PFSK-1 (cell line): ENCODE results near the gene CD164L2.

ENCODE experiments used
- FOXP2 ChIP-seq: optimal IDR thresholded peaks from 2 replicates; pipeline ENCODE3; 2011; ENCODE audit warnings: borderline replicate concordance, control low read depth, inconsistent platforms; ENCODE audit not compliant: insufficient read depth; ENCODE audit errors: extremely low read length, extremely low read depth
- POLR2AphosphoS5 ChIP-seq: IDR thresholded peaks from 2 replicates; pipeline ENCODE4 v1.6.1; 2012; ENCODE audit warnings: low read depth, mild to moderate bottlenecking, control low read depth, low read length, moderate library complexity
- REST ChIP-seq, 2 experiments: IDR thresholded peaks; 2 replicates each; pipeline versions ENCODE4 v1.6.1 to v1.8.0; 2011 to 2012; ENCODE audit warnings: low read depth in 2 of 2, low read length in 2 of 2, control low read depth in 1 of 2, inconsistent platforms in 1 of 2, mild to moderate bottlenecking in 1 of 2, moderate library complexity in 1 of 2; ENCODE audit not compliant: insufficient read depth in 1 of 2
- SIN3A ChIP-seq: IDR thresholded peaks from 2 replicates; pipeline ENCODE4 v1.6.1; 2012; ENCODE audit warnings: mild to moderate bottlenecking, low read length, moderate library complexity, borderline replicate concordance; ENCODE audit not compliant: insufficient read depth
- TAF1 ChIP-seq: IDR thresholded peaks from 2 replicates; pipeline ENCODE4 v1.6.1; 2012; ENCODE audit warnings: low read length, control low read depth, borderline replicate concordance; ENCODE audit not compliant: insufficient read depth

DNA sequence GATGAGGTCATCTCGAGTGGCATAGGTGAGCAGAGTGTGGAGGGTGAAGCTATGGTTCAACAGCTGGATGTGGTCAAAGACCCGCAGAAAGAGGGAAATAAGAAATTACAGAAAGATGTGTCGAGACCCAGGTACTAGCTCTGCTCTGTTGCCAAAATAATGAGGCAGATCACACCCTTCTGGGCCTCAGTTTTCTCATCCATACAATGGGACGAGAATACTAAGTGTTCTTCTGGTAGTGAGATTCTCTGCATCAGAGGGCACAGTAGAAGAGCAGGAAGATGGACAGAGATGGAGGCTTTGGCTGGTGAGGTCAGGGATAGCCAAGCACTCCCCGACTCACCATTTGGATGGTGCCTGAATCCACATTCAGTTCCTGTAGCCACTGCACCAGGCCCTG is 27.4 kb downstream of the CD164L2 start:
- no peak for TF ChIP-seq TAF1
- TF ChIP-seq SIN3A = no peak
- TF ChIP-seq REST (IDR thresholded peaks at IDR 0.05; ENCODE audit: insufficient read depth in 1 of 2, low read depth in 2 of 2, low read length in 2 of 2) = no peak
- no peak for TF ChIP-seq POLR2AphosphoS5
- TF ChIP-seq FOXP2 = no peak
